ENCODE measurements around the gene SFXN3. TPM values are rescaled to one million over a fixed set of nuclear protein-coding genes. Genes with fewer than 3 reads are reported as not detected.

The SFXN3 gene
- total RNA-seq, 1 donor from 2014 or later, result 101 TPM

- no peak for TF ChIP-seq CTCF (IDR thresholded peaks at IDR 0.05)
- peaks cover 26% of the 10 kb centered on the region for H3K4me1 Mint-ChIP-seq (ENCODE audit: low read depth)
- H3K4me3 Mint-ChIP-seq (ENCODE audit: unreplicated experiment), result no peak overlapping the region
- no peak for DNase-seq (ENCODE audit: low spot score)
- peaks cover 2% of the 10 kb centered on the region for H3K36me3 Mint-ChIP-seq (ENCODE audit: low read depth)
- no peak overlapping the region for H3K27ac Mint-ChIP-seq (ENCODE audit: unreplicated experiment)
- no peaks in the 10 kb centered on the region for H3K9me3 Mint-ChIP-seq (ENCODE audit: low read depth)
- H3K27me3 Mint-ChIP-seq (ENCODE audit: low read depth), result peaks cover 21% of the 10 kb centered on the region
Observed at GRCh38 chr10:101044117-101044516, 13.1 kb downstream of the SFXN3 start.

GRCh38 chr10:101046332-101047238, 15.6 kb downstream of the SFXN3 start:
- Mint-ChIP-seq H3K27me3 (ENCODE audit: low read depth) (peaks cover 33% of the 10 kb centered on the region), H3K27ac (ENCODE audit: unreplicated experiment) (no peak overlapping the region), H3K36me3 (ENCODE audit: low read depth) (no peaks in the 10 kb centered on the region), H3K4me3 (ENCODE audit: unreplicated experiment) (no peak overlapping the region), H3K4me1 (ENCODE audit: low read depth) (peaks cover 24% of the 10 kb centered on the region), H3K9me3 (ENCODE audit: low read depth) (no peaks in the 10 kb centered on the region)
- no peak for DNase-seq (ENCODE audit: low spot score)
- TF ChIP-seq CTCF (IDR thresholded peaks at IDR 0.05), result no peak

DNA sequence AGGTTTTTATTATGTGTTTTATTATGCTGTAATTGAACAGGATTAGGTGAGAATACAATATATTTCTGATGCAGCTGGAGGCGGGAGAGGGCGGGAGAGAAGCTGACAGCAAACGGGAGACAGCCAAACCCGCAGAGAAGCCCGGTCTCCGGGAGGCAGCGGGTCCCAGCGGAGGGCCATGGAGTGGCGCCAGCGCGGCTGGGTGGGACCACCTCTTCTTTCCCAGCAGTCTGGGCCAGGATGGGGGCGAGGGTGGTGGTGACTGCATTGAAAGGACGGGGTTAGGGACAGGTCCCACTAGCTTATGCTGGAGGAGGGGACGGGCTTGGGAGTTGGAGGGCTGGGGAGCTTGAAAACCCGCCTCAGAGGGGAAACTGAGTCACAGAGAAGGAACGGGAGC, 16.2 kb downstream of the SFXN3 start:
- Mint-ChIP-seq H3K4me3 (ENCODE audit: unreplicated experiment) (no peak overlapping the region), H3K36me3 (ENCODE audit: low read depth) (no peaks in the 10 kb centered on the region), H3K27ac (ENCODE audit: unreplicated experiment) (no peak overlapping the region), H3K27me3 (ENCODE audit: low read depth) (peaks cover 33% of the 10 kb centered on the region), H3K9me3 (ENCODE audit: low read depth) (no peaks in the 10 kb centered on the region), H3K4me1 (ENCODE audit: low read depth) (peaks cover 20% of the 10 kb centered on the region)
- no peak for TF ChIP-seq CTCF (IDR thresholded peaks at IDR 0.05)
- DNase-seq (ENCODE audit: low spot score), result no peak

GRCh38 chr10:101047961-101048892, 17.2 kb downstream of the SFXN3 start:
- no peaks in the 10 kb centered on the region for H3K9me3 Mint-ChIP-seq (ENCODE audit: low read depth)
- H3K4me3 Mint-ChIP-seq (ENCODE audit: unreplicated experiment), result no peak overlapping the region
- peaks cover 33% of the 10 kb centered on the region for H3K27me3 Mint-ChIP-seq (ENCODE audit: low read depth)
- DNase-seq (ENCODE audit: low spot score), result no peak
- TF ChIP-seq CTCF (IDR thresholded peaks at IDR 0.05), result no peak
- H3K27ac Mint-ChIP-seq (ENCODE audit: unreplicated experiment), result no peak overlapping the region
- H3K36me3 Mint-ChIP-seq (ENCODE audit: low read depth), result no peaks in the 10 kb centered on the region
- H3K4me1 Mint-ChIP-seq (ENCODE audit: low read depth), result peaks cover 20% of the 10 kb centered on the region
